Fibroblast of the conjunctiva (primary cell): ENCODE measurements around the gene FBXO45.
A peak's percentile ranks its signal among the peaks of the same experiment; 100 is the strongest.
"Not testable (repeated sequence)": the region's sequence is repeated elsewhere in the genome, so short reads cannot be mapped to it uniquely, and the experiment has no call there.

Experiments used
- DNase-seq: peaks from one replicate; pipeline ENCODE4 v3.0.0-alpha.2; 2010; ENCODE audit warnings: low read depth

The FBXO45 gene, protein sequence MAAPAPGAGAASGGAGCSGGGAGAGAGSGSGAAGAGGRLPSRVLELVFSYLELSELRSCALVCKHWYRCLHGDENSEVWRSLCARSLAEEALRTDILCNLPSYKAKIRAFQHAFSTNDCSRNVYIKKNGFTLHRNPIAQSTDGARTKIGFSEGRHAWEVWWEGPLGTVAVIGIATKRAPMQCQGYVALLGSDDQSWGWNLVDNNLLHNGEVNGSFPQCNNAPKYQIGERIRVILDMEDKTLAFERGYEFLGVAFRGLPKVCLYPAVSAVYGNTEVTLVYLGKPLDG

DNA sequence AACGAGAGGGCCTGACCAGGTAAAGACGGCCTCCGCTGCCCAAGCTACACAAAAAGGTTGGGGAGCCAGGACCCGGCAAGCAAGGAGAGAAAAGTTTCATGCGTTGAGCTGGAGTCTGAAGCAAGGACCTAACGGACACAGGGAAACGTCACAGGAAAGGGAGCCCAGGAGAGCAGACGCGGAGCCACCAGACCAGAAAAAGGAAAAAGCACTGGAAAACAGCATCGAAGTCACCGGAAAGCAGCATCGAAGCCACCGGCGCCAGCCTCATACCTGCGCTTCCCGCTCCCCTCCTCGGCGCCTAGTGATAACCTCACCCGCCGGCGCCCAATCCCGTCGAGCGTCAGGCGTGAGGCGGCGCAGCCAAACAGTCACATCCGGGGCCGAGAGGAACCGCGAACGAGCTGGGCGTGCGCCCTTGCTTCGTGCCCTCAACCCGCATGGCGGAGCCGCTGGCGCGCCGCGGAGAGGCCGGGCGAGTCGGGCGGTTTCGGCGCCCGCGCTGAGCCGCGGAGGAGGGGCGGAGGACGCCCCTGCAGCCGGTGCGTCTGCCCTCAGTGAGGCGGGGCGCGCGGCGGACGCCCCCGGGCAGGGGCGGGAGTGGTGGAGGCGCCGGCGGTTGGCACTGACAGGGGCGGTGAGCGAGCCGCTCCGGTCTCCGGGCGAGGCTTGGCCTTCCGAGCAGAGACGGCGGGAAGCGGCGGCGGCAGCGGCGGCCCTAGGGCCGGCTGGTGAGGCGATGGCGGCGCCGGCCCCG lies at the start of gene FBXO45, which contains the start of gene WDR53:
Gene FBXO45, plus strand, starts transcription at position 415 of the 757 bp plus-strand sequence. Its CDS starts 325 bp downstream, at position 740.
Gene WDR53, minus strand, starts transcription at position 309 of the 757 bp plus-strand sequence. CDS start 7,079 bp downstream, outside the sequence.
- peak; percentile 81 for DNase-seq

DNA sequence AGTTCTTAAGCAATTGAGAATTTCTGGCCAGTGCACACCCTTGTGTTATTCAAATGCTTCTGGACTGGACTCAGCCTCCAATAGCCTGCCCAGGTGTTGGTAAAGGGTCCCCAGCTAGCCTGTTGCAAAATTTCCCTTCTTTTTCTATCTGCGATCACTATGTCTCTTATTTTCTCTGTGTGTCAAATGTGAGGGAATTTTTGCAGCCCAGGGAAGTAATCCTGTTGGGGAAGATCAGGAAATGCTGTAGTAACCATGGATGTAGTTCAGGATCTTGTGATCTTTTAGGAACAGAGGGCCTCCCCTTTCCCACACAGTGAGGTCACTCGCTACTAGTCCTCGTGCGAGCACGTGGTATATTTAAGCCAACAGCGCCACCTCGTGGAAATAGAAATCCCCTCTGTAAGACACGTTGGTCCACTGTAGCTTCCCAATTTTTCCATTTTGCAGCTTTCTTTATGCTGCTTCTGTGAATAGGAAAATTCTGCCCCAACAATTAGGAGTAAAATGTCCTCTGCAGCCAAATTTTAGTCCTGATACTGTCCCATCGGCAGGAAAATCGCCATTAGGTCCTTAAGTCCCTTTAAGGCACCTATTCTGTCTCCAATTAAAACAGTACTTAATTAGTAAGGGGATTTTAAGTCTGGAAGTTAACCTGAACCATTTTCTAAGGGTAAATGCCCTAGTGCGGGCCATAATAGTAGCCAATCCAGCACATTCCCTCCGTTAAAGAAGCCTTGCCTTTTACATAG lies 49.3 kb upstream of the FBXO45 start:
- peak; percentile 61 for DNase-seq

DNA sequence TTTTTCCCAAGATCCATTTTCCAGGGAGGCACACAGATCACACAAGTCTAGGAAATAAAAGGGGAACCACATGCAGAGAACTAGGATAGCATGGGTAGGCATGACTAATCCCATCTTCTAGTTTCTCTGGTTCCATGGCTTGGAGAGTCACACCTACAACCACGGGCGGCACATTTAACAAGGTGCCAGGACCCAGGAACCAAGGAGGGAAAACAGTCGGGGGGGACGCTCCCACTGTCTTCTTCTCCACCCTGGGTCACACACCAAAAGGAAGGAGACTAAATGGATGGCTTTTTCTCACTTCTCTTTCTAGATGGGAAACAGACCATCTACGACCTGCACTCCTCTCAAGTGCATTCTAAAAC lies 48.8 kb upstream of the FBXO45 start:
- DNase-seq: no peak

DNA sequence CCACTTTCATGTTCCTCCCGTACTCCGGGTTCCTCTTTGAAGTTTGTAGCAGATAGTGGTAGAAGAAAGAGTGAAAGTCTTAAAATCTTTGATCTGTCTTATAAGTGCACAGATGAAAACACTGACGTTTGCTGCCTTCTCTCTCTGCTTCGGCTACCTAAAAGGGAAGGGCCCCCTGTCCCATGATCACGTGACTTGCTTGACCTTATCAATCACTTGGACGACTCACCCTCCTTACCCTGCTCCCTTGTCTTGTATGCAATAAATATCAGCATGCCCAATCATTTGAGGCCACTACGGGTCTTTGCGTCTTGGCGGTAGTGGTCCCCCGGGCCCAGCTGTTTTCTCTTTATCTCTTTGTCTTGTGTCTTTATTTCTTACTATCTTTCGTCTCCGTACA lies 47.2 kb upstream of the FBXO45 start:
- not testable (repeated sequence) for DNase-seq

DNA sequence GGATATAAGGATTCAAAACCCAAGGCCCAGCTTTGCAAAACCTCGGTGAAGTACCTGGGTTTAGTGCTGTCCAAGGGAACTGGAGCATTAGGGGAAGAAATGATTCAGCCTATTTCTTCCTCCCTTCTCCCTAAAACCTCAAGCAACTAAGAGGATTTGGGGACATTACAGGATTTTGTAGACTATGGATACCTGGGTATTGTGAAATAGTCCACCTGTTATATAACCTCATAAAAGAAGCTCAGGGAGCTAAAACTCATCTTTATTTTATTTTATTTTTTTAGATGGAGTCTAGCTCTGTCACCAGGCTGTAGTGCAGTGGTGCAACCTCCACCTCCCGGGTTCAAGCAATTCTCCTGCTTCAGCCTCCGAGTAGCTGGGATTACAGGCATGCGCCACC lies 44.6 kb upstream of the FBXO45 start:
- no peak for DNase-seq

DNA sequence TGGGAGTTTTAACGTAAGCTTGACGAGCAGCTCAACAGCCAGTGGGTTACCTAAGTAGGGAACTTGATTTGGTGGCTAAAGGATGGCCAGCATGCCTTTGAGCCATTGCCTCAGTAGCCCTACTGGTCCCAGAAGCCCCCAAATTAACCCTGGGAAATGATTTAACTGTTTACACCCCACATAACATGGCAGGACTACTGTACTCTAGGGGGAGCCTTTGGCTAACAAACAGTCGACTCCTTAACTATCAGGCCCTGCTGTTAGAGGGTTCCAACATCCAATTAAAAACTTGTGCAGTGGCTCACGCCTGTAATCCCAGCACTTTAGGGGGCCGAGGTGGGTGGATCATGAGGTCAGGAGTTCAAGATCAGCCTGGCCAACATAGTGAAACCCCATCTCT lies 43.9 kb upstream of the FBXO45 start:
- no peak for DNase-seq

DNA sequence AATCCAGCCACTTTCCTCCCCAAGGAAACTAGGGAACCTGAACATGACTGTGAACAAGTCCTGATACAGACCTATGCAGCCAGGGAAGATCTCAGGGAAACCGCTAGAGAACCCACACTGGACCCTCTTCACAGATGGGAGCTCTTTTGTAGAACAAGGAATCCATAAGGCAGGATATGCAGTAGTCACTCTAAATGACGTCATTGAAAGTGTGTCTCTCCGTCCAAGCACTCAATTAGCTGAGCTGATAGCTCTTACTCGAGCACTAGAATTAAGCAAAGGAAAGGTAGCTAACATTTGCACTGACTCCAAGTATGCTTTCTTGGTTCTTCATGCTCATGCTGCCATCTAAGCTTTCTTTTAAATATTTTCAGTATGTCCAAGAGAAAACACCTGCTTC lies 43.3 kb upstream of the FBXO45 start:
- no peak for DNase-seq

DNA sequence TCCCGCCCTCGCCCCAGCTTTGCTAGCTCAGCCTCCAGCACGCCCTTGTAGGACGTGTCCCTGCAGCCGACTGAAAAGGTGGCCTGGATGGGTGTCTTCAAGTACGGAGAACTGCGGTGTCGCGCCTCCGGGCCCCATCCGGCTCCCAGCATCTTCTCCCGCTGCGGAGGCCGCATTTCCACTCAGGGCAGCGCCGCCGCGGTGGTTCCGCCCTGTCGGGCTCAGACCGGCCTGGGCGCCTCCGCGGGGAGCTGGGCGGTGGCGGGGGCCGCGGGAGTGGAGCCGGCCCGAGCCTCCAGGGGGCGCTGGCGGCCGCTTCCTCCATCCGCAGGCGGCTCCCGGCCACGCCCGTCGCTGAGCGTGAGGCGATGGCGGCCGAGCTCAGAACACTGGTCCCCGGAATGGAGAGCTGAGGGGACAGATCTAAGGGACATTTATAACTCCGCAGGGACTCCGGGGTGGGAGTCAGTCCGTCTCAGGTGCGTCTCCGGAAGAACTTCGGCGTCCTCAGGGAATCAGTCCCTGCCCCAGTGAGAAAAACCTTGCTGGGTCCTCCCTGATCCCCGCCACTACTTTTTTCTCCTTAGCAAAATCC lies 39.7 kb upstream of the FBXO45 start:
- DNase-seq: peak; percentile 47

DNA sequence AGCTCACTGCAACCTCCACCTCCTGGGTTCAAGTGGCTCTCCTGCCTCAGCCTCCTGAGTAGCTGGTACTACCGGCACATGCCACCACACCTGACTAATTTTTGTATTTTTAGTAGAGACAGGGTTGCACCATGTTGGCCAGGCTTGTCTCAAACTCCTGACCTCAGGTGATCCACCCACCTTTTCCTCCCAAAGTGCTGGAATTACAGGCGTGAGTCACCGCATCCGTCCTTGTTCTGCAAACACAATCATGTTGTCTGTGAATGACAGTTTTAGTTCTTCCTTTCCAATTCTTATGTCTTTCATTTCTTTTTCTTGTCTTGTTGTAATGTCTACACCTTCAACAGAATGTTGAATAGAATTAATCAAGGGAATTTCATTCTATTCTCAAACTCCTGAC lies 37.0 kb upstream of the FBXO45 start:
- no peak for DNase-seq

DNA sequence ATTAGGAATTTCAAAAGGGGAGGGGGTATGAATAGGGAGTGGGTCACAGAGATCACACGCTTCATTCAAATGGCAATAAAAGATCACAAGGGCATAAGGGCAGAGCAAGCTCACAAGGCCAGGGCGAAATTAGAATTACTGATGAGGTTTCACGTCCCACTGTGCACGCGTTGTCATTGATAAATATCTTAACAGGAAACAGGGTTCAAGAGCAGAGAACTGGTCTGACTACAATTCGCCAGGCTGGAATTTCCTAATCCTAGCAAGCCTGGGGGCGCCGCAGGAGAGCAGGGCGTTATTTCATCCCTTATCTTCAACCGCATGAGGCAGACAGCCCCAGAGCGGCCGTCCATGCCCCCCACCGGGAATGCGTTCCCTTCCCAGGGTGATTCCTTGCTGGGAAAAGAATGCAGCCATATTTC lies 35.2 kb upstream of the FBXO45 start:
- no peak for DNase-seq

DNA sequence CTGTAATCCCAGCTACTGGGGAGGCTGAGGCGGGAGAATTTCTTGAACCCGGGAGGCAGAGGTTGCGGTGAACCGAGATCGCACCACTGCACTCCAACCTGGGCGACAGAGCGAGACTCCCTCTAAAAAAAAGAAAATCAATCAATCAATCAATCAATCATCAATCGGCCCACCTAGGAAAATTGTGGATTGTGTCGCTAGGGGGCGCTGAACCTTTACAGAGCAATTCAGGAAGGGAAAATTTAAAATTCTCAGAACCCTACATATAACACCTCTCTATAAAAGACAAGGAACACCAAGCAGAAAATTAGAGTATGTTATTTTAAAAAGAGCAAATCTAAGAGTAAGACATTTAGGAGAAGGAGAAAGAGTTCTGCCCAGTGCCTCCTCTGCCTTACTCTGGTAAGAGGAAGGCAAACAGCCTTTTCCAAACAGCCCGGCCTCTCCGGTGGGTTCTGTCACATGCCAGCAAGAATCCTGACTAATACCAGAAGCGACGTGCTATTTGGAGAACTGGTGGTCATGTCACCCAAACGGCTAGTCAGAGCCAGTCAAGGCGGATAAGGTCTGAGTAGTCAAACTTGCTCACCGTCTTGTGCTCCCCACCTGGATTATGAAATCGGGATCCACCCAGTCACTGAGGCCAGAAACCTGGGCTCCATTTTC lies 31.0 kb upstream of the FBXO45 start:
- no peak for DNase-seq

DNA sequence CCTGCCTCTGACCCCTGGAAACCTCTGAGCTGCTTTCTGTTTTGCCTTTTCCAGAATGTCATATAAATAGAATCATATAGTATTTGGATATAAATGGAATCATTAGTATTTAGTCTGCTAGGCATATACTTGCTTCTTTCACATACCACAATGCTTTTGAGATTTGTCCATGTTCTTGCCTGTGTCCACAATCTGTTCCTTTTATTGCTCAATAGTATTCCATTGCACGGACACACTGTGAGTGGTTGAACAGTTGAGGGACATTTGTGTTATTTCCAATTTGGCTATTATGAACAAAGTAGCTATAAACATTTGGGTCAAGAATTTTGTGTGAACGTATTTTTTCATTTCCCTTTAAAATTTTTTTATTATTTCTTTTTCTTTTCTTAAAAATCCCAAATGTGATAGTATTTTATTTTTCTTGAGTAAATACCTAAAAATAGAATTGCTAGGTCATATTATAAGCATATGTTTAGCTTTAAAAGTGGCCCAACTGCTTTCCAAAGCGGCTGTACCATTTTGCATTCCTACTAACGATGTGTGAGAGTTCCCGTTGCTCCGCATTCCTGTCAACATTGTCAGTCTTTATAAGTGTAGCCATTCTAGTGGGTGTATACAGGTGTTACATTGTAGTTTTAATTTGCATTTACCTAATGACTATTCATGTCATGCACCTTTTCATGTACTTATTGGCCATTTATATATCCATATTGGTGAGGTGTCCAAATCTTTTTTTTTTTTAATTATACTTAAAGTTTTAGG lies 26.6 kb upstream of the FBXO45 start:
- DNase-seq: no peak

DNA sequence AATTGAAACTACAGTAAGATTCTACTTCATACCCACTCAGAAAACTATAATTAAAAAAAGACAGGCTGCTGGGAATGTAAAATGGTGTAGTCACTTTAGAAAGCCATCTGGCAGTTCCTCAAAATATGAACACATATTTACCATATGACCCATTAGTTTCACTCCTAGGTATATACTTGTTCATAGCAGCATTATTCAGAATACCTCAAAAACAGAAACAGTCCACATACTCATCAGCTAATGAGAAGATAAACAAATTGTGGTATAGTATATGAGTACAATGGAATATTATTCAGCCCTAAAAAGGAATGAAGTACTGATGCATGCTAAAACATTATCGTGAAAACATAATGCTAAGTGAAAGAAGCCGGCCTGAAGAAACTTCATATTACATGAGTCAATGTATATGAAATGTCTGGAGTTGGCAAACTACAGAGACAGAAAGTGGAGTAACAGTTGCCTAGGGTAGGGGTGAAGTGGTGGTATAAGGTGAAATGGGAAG lies 23.9 kb upstream of the FBXO45 start:
- no peak for DNase-seq

DNA sequence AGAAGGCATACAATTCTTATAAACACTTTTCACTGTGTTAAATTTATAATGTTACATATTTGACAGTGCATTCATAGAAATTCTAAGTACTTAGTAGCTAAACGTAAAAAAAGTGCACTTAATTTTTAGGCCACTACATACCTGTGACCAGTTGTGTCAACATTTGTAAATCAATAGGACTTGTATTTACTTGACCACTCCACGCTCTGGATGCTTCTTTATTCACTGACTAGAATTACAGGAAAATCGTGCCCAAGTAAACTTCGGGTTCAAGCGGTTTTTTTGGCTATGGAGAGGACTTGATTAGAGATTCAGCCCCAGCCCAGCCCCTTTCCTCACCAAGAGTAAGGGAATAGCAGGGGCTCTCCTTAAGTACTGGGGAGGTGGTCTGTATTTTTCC lies 21.9 kb upstream of the FBXO45 start:
- no peak for DNase-seq

DNA sequence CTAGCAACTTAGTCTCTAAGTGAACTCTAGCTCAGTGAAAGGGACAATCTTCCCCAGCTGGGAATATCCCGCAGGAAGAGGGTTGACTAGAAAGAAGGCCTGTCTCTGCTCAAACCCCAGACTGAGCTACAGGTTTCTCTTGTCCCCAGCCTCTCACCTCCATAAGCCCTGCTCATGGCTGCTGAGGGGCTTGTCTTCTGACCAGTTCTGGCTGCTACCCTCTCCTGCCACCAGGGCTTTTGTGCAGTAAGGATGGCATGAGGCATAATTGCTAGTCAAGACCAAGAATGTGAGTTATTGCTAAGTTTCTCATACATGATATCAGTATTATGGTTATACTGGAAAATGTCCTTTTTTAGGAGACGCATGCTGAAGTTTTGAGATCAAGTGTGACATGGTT lies 21.4 kb upstream of the FBXO45 start:
- no peak for DNase-seq

DNA sequence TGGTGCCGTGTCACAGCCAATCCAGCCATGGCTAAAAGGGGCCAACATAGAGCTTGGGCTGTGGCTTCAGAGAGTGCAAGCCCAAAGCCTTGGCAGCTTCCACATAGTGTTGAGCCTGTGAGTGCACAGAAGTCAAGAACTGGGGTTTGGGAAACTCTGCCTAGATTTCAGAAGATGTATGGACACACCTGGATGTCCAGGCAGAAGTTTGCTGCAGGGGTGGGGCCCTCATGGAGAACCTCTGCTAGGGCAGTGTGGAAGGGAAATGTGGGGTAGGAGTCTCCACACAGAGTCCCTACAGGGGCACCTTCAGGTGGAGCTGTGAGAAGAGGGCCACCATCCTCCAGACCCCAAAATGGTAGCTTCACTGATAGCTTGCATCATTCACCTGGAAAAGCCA lies 19.1 kb upstream of the FBXO45 start:
- DNase-seq: not testable (repeated sequence)

DNA sequence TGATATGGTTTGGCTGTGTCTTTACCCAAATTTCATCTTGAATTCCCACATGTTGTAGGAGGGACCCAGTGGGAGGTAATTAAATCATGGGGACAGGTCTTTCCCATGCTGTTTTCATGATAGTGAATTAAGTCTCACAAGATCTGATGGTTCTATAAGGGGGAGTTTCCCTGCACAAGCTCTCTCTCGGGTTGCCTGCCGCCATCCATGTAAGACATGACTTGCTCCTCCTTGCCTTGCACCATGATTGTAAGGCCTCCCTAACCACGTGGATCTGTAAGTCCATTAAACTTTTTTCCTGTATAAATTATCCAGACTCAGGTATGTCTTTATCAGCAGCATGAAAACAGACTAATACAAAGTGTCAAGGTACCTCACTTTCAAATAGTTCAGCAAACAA lies 18.3 kb upstream of the FBXO45 start:
- not testable (repeated sequence) for DNase-seq

DNA sequence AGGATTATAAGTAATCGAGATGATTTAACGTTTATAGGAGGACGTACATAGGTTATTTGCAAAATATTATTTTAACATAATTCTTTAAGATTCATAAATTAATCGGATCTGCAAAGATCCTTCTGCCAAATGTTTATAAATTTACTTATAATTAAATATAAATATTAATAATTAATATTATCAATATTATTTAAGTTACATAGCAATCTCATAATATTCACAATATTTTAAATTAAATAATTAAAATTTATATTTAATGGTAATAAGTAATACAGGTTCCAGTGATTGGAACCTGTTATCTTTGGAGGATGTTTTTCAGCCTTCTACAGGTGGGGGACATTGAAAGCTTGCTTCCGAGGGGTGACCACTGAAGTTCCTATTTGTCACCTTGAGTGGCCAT lies 16.2 kb upstream of the FBXO45 start:
- DNase-seq: no peak

DNA sequence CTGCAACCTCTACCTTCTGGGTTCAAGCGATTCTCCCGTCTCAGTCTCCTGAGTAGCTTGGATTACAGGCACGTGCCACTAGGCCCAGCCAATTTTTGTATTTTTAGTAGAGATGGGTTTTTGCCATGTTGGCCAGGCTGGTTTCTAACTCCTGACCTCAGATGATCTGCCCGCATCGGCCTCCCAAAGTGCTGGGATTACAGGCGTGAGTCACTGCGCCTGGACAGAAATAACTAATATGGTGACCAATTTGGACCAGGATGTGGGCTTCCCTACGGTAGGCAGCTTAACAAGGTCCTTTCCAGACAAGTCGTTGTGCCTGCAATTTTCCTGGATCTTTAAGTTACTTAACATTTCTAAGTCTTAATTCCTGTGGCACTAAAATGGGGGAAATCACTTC lies 14.9 kb upstream of the FBXO45 start:
- no peak for DNase-seq

DNA sequence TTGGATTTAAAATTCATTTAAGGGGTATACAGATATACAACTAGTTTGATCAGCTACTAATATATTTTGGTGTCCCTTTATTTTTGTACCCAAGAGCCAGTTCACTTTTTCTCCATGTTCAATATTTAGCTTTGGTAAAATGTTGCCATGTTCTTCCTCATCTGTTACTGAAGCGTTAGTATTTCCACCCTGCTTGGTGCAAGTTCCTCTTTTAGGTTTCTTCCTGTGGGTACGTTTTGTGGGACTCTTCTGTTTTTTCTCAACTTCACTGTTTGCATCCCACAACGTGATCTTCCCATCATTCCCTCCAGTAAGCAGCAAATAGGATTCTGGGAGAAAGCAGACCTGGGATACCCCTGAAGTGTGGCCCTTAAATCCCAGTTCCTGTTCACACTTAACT lies 14.3 kb upstream of the FBXO45 start:
- DNase-seq: no peak

DNA sequence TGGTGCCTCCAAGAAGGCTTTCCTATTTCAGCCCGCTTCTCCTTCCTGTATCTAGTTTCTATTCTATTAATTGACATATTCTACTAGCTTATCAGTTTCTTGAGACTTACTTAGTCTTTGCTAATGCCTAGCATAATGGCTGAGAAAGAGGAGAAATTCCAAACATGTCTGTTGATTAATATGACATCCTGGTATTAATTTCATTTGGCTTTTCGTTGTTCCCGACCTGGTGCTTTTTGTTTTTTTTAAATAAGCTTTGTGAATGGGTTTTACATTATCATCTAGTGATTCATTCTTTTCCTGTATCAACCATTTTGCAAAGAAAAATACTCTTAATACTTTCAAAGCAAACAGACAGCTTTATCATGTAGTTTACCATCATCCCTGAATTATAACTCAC lies 13.2 kb upstream of the FBXO45 start:
- no peak for DNase-seq
